Immature natural killer cell (primary cell): ENCODE results near the gene RUSC1. TPM values are rescaled to one million over a fixed set of nuclear protein-coding genes. Genes with fewer than 3 reads are reported as not detected.
A peak's percentile ranks its signal among the peaks of the same experiment; 100 is the strongest.

Experiments used
- DNase-seq, 3 donors: peaks; one replicate each; pipeline ENCODE4 v3.0.0; 2022; ENCODE audit warnings: mixed read lengths in 1 of 3
- H3K27ac Mint-ChIP-seq, 6 donors: one replicate each; pipeline ENCODE4 v1.8.0; 2020; ENCODE audit warnings: mixed read lengths in 6 of 6, mild to moderate bottlenecking in 5 of 6, inconsistent platforms in 4 of 6, moderate library complexity in 3 of 6
- H3K27me3 Mint-ChIP-seq, 3 donors: one replicate each; pipeline ENCODE4 v1.8.0; 2020 to 2021; ENCODE audit warnings: low read depth in 3 of 3, mild to moderate bottlenecking in 3 of 3, mixed read lengths in 3 of 3, moderate library complexity in 3 of 3, inconsistent platforms in 1 of 3
- H3K36me3 Mint-ChIP-seq, 3 donors: one replicate each; pipeline ENCODE4 v1.8.0; 2020; ENCODE audit warnings: mixed read lengths in 3 of 3, inconsistent platforms in 2 of 3, mild to moderate bottlenecking in 2 of 3
- H3K4me1 Mint-ChIP-seq, 2 donors: one replicate each; pipeline ENCODE4 v1.8.0; 2020; ENCODE audit warnings: inconsistent platforms in 2 of 2, mild to moderate bottlenecking in 2 of 2, mixed read lengths in 2 of 2, moderate library complexity in 1 of 2
- H3K4me3 Mint-ChIP-seq, 5 donors: one replicate each; pipeline ENCODE4 v1.8.0; 2020; ENCODE audit warnings: mild to moderate bottlenecking in 5 of 5, mixed read lengths in 5 of 5, inconsistent platforms in 3 of 5, moderate library complexity in 3 of 5
- H3K9me3 Mint-ChIP-seq, 6 donors: one replicate each; pipeline ENCODE4 v1.8.0; 2020; ENCODE audit warnings: mild to moderate bottlenecking in 6 of 6, mixed read lengths in 6 of 6, inconsistent platforms in 4 of 6, moderate library complexity in 3 of 6
- polyA plus RNA-seq, 3 donors: library from polyadenylated mRNA; unstranded; fragments of 300-500 nt; fragmentation: Illumina TruSeq; gene quantifications; one replicate each; pipeline ENCODE4 v1.2.3, GENCODE V29; 2021

Gene RUSC1, protein sequence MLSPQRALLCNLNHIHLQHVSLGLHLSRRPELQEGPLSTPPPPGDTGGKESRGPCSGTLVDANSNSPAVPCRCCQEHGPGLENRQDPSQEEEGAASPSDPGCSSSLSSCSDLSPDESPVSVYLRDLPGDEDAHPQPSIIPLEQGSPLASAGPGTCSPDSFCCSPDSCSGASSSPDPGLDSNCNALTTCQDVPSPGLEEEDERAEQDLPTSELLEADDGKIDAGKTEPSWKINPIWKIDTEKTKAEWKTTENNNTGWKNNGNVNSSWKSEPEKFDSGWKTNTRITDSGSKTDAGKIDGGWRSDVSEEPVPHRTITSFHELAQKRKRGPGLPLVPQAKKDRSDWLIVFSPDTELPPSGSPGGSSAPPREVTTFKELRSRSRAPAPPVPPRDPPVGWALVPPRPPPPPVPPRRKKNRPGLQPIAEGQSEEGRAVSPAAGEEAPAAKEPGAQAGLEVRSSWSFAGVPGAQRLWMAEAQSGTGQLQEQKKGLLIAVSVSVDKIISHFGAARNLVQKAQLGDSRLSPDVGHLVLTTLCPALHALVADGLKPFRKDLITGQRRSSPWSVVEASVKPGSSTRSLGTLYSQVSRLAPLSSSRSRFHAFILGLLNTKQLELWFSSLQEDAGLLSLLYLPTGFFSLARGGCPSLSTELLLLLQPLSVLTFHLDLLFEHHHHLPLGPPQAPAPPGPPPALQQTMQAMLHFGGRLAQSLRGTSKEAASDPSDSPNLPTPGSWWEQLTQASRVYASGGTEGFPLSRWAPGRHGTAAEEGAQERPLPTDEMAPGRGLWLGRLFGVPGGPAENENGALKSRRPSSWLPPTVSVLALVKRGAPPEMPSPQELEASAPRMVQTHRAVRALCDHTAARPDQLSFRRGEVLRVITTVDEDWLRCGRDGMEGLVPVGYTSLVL
- 10 to 100 TPM in 2 of 3 donors, 1 to 10 TPM in 1; 9.2 to 21.3 (median 18.1) TPM for polyA plus RNA-seq

DNA sequence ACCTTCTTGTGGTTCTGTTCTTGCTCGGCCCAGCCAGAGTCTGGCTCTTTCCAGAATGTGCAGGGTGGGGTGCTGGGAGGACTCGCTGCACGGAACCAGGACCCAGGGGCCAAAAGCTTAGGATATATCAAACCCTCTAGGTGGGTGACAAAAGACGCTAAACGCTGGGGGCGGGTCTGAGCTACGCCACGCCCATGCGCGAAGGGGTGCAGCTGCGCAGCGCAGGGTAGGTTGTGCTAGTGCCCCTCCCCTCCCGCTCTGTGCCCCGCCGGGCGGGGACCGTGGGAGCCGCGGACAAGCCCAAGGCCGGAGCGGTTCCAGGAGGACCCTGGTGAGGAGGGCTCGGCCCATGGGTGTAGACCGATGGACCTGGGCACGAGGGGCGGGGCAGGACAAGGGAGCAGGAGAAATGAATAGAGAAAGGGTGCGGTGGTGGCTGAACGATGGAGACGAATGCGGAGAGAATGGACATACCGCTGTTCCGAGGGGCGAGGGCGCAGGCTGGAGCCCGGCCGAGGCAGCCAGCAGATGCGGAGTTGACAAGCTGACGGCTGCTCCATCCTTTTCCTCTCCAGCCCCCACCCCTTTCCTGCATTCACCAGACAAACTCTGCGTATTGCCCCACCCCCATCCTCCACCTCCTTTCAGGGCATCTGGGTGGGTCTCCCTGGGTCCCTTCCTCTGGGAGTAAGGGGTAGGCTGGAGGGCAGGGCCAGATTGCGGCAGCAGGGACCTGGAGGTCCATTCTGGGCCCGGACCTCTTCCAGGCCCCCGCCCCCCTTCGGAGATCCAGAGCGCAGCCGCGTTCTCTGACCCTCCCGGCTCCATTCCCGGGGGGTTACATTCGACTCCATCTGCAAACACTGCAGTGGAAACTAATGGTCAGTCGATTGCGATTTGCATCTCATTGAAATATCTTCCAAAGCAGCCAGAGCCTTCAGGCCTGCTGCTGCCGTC lies at the start of gene RUSC1:
TSS of gene RUSC1 (plus strand) at position 234 of the 957 bp plus-strand sequence. CDS start 880 bp downstream, outside the sequence.
- Mint-ChIP-seq H3K4me3 (peak within 1 kb of the TSS; percentile 68 to 78 (median 74)), H3K36me3 (peaks cover 0 to 8% (median 0%) of the 10 kb centered on the region in 3 donors)

DNA sequence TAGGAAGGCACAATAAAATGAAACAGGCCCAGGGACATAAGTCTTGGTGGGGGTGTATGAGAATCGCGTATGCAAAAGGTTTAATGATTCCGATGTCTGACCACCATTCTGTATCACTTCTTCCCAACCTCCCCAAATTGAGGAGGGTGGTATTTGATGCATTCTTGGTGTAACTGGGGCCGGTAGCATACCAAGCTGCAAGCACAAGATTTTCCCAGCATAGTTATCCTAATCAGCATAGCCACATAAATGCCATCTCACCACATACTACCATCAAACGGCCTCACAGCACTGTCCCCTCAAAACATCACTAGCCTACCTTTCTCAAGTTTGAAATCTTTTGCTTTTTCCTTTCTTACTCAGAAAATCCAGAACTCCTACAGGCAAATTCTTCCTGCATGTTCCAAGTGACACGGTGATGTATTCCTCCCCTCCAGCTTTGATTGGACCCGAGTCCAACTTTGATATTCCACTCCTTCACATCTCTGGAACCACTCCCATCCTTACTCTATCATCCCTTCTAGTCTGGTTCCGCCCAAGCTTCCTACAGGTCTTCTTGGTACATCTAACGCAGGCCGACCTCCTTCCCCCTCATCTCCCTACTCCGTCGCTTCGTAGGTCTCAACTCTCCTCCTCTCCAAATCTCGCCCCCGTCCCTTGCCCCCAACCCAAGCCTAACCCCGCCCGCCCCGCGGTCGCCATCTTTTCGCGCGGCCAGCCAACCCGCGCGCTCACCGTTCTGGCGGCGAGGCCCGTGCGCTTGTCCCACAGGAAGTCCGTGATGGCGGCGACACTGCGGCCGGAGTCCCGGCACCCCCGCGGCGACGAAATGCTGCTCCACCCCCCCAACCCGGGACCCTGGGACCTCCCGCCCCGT lies 48.0 kb upstream of the RUSC1 start:
- peaks cover 8 to 15% (median 13%) of the 10 kb centered on the region in 3 donors for H3K36me3 Mint-ChIP-seq
- H3K4me1 Mint-ChIP-seq = peaks cover 37 to 55% of the 10 kb centered on the region in 2 donors

More for the DNA sequence above, at the start of gene RUSC1:
- DNase-seq = peak; percentile 56 to 62 (median 60)
- Mint-ChIP-seq H3K4me1 (peaks cover 18 to 28% of the 10 kb centered on the region in 2 donors), H3K27ac (peak within 1 kb of the TSS in 3 of 6 donors; percentile 36 to 60 (median 41)), H3K27me3 (peaks cover 0 to 8% (median 4%) of the 10 kb centered on the region in 3 donors), H3K9me3 (no peaks in the 10 kb centered on the region)

DNA sequence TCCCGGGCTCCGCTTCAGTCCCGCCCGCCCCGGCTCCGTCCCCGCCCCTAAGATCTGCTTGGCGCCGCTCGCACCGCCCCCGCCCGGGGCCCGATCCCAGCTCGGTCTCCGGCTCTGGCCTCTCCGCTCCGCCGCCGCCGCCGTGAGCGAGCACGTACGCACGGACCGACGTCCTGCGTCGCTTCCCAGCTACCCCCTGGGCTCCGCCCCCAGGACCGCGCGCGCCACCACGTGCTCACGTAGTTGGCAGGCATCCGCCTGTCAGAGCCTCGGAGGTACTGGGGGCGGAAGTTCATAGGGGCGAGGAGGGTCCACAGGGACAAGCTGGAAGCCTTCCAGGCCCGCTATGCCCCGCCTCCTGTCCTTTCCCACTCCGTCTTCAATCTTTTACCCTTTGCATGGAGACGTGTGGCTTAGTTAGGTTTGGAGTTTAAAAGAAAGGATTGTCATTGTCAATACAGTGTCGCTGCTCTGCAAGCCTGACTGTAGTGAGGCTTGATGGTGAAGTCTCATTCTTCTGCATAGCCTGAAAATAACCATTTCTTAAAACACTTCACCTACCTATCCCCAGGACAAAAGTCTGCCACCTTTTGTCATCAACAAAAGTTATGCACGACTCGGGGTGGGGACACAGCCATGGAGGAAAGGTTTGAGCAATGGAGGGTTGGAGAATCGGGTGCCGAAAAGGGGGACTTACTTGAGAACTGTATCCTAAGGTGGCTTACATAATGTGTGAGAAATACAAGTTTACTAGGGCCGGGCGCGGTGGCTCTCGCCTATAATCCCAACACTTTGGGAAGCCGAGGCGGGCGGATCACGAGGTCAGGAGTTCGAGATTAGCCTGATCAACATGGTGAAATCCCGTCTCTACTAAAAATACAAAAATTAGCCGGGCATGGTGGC lies 47.1 kb upstream of the RUSC1 start, which contains the start of gene CLK2:
TSS of gene CLK2 (minus strand) at position 162 of the 903 bp plus-strand sequence. CDS start 2,527 bp downstream, outside the sequence.
- peak within 1 kb of the TSS; percentile 89 to 99 (median 92) for H3K27ac Mint-ChIP-seq
- peaks cover 43 to 59% of the 10 kb centered on the region in 2 donors for H3K4me1 Mint-ChIP-seq
- peaks cover 4 to 13% (median 11%) of the 10 kb centered on the region in 3 donors for H3K36me3 Mint-ChIP-seq
- no peaks in the 10 kb centered on the region for H3K9me3 Mint-ChIP-seq
- DNase-seq = peak; percentile 90 to 92 (median 91)
- H3K4me3 Mint-ChIP-seq = peak within 1 kb of the TSS; percentile 86 to 97 (median 91)
- H3K27me3 Mint-ChIP-seq = peaks cover 2 to 7% (median 4%) of the 10 kb centered on the region in 3 donors

More for the DNA sequence above, 48.0 kb upstream of the RUSC1 start:
- Mint-ChIP-seq H3K27ac (peak overlapping the region; percentile 86 to 99 (median 91)), H3K9me3 (no peaks in the 10 kb centered on the region), H3K4me3 (peak overlapping the region; percentile 83 to 97 (median 86)), H3K27me3 (peaks cover 2 to 7% (median 4%) of the 10 kb centered on the region in 3 donors)
- no peak for DNase-seq

DNA sequence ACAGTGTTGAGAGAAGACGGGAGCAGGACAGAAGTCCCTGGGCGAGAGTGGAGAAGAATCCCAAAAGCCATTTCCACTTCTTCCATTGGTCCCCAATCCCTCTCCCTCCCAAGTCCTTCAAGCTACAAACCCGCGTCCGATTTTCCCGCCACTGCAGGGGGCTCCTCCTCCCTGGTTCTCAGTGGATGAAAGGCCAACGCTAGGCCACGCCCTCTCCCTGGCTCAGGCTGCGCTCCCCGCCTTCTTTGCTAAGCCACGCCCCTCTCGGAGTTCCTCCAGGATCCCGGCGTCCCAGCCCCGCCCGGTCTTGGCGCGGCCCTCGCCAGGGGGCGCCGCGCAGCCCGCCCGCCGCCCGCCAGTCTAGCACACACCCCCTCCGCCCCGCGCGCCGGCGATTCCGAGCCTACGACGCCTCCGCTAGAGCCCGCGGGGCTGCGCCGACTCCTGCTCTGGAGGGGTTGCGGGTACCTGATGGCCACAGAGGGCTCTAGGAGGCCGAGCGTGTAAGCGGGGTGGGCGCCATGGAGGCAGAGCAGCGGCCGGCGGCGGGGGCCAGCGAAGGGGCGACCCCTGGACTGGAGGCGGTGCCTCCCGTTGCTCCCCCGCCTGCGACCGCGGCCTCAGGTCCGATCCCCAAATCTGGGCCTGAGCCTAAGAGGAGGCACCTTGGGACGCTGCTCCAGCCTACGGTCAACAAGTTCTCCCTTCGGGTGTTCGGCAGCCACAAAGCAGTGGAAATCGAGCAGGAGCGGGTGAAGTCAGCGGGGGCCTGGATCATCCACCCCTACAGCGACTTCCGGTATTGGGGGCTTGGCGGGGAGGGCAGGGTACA lies 43.4 kb upstream of the RUSC1 start, which contains the start of gene HCN3:
TSS of gene HCN3 (plus strand) at position 394 of the 832 bp plus-strand sequence. CDS start at position 522, 128 bp downstream.
- peak; percentile 84 to 85 (median 85) for DNase-seq
- H3K4me3 Mint-ChIP-seq = peak within 1 kb of the TSS; percentile 81 to 87 (median 84)
- H3K4me1 Mint-ChIP-seq = peaks cover 34 to 40% of the 10 kb centered on the region in 2 donors
- no peaks in the 10 kb centered on the region for H3K9me3 Mint-ChIP-seq
- H3K27ac Mint-ChIP-seq = peak within 1 kb of the TSS; percentile 45 to 78 (median 69)
- peaks cover 2 to 9% (median 4%) of the 10 kb centered on the region in 3 donors for H3K27me3 Mint-ChIP-seq
- no peaks in the 10 kb centered on the region for H3K36me3 Mint-ChIP-seq

DNA sequence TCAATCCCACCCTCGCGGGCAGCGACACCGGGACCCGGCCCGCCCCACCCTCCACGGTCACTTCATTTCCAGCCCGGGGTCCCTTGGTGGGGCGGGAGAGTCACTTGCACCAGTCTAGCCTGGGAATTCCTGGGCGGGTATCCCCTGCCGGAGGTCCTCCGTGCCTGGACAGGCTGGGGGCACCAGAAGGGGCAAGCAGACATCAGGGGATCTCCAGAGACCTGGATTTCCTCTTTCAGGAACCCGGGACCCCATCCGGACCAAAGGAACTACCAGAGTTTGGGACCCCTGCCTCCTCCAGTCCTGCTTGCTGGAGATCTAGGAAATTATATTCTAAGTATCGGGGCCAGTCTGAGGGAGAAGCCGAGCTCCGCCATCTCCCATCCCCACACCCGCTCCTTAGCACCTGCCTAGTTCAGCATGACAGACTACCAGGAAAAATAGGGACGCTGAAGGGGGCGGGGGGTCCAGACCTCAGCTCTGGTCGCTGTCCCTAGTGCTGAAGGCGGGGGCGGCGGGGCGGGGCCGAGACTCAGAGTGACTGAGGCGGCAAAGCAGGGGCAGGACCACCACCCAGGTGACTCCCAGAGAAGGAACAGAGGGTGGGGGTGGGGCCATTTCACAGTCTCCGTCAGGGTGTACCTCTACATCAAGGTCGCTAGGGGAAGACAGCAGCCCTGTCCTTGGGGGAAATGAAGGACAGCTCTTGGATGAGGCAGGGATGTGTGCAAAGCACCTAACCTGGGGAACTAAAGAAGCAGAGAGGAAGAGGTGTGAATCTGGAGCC lies 42.6 kb upstream of the RUSC1 start:
- DNase-seq = peak; percentile 43 to 59 (median 51)
- Mint-ChIP-seq H3K4me1 (peaks cover 28 to 32% of the 10 kb centered on the region in 2 donors), H3K27me3 (peaks cover 2 to 9% (median 6%) of the 10 kb centered on the region in 3 donors), H3K9me3 (no peaks in the 10 kb centered on the region), H3K36me3 (no peaks in the 10 kb centered on the region), H3K4me3 (peak overlapping the region; percentile 7 to 87 (median 82)), H3K27ac (peak overlapping the region in 5 of 6 donors; percentile 13 to 77 (median 60))

DNA sequence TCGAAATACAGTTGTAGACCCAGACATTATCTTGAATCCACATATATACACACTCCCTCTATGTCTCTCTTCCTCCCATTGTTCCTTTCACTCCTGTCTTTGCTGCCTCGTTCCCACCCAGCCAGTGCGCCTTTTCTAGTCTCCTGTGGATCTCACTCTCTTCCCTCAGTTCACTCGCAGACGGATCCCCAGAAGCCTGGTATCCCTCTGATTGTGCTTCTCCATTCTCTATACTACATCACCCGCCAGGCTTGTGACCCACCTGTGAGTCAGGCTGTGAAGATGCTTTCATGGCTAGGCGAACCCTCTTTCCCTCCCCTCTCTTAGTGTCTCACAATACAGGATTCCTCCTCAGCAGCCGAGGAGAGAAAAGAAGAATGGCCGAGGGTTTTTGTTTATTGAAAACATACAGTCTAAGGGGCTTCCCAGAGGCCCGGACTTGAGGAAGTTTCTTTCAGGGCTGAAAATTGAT lies 42.0 kb upstream of the RUSC1 start:
- Mint-ChIP-seq H3K36me3 (no peaks in the 10 kb centered on the region), H3K4me3 (peak overlapping the region; percentile 7 to 84 (median 63)), H3K27ac (peak overlapping the region in 5 of 6 donors; percentile 13 to 77 (median 60)), H3K9me3 (no peaks in the 10 kb centered on the region), H3K27me3 (peaks cover 2 to 6% (median 4%) of the 10 kb centered on the region in 3 donors), H3K4me1 (peaks cover 23 to 28% of the 10 kb centered on the region in 2 donors)
- DNase-seq = no peak

DNA sequence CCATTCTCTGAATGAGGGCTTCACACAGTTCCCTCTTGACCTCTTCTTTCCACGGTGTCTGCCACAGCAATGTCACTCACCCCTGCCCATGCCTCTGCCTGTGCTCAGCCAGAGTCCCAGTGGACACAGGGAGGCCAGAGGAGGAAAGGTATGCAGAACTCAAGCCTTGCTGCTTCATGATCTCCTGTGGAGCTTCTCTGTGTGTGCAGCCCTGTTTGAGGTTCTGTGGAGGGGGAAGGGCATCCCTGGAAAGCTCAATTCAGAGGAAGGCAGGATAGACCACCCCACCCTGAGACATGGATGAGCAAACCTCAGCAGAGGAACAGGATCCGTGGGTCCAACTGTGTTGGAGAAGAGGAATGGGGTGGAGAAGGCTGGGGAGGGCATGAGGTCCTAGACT lies 41.4 kb upstream of the RUSC1 start:
- Mint-ChIP-seq H3K9me3 (no peaks in the 10 kb centered on the region), H3K4me3 (no peak overlapping the region), H3K27me3 (peaks cover 0 to 6% (median 2%) of the 10 kb centered on the region in 3 donors), H3K4me1 (peaks cover 21 to 26% of the 10 kb centered on the region in 2 donors), H3K27ac (no peak overlapping the region), H3K36me3 (no peaks in the 10 kb centered on the region)
- no peak for DNase-seq

DNA sequence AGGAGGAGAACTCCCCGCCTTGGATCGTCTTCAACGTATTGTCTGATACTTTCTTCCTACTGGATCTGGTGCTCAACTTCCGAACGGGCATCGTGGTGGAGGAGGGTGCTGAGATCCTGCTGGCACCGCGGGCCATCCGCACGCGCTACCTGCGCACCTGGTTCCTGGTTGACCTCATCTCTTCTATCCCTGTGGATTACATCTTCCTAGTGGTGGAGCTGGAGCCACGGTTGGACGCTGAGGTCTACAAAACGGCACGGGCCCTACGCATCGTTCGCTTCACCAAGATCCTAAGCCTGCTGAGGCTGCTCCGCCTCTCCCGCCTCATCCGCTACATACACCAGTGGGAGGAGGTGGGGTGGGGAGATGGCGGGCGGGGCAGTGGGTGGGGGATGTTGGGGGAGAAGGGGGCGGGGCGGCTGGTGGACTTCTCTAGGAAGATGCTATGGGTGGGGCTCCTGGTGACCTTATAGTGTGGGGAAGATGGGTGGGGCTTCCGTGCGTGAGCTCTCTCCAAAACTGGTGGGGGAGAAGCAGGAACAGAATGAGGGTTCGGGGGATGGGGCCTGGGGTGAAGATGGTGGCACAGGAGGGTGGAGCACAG lies 38.1 kb upstream of the RUSC1 start:
- H3K27ac Mint-ChIP-seq = no peak overlapping the region
- peaks cover 0 to 6% (median 2%) of the 10 kb centered on the region in 3 donors for H3K27me3 Mint-ChIP-seq
- no peaks in the 10 kb centered on the region for H3K36me3 Mint-ChIP-seq
- H3K4me3 Mint-ChIP-seq = no peak overlapping the region
- DNase-seq = no peak
- no peaks in the 10 kb centered on the region for H3K9me3 Mint-ChIP-seq
- peaks cover 7 to 8% of the 10 kb centered on the region in 2 donors for H3K4me1 Mint-ChIP-seq

DNA sequence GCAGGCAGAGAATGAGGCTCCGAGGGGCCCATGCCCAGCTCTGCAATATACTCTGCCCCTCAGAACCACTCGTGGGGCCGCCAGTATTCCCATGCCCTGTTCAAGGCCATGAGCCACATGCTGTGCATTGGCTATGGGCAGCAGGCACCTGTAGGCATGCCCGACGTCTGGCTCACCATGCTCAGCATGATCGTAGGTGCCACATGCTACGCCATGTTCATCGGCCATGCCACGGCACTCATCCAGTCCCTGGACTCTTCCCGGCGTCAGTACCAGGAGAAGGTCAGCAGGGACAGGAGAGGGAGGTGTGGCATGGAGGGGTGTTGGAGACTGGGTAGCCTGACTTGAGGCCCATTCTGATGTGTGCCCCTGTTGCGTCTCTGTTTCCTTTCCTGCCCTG lies 36.2 kb upstream of the RUSC1 start:
- Mint-ChIP-seq H3K27ac (no peak overlapping the region), H3K4me1 (no peaks in the 10 kb centered on the region), H3K9me3 (no peaks in the 10 kb centered on the region), H3K36me3 (no peaks in the 10 kb centered on the region), H3K4me3 (no peak overlapping the region), H3K27me3 (peaks cover 0 to 6% (median 2%) of the 10 kb centered on the region in 3 donors)
- DNase-seq = no peak
